ENCODE results near the gene MRAS. TPM values are rescaled to one million over a fixed set of nuclear protein-coding genes. Genes with fewer than 3 reads are reported as not detected.

Gene MRAS
- polyA plus RNA-seq, 3 donors: 6.2 to 13.2 (median 8.3) TPM

GRCh38 chr3:138381950-138382715 is 33.8 kb downstream of the MRAS start:
- Histone ChIP-seq H3K36me3 (replicated peaks in 1 of 2; ENCODE audit: control insufficient read depth in 1 of 2, insufficient read depth in 2 of 2, low read length in 2 of 2) (no peaks in the 10 kb centered on the region), H3K79me2 (ENCODE audit: insufficient read depth, low read length) (no peaks in the 10 kb centered on the region), H3K9me3 (replicated peaks in 1 of 2; ENCODE audit: control insufficient read depth in 1 of 2, insufficient read depth in 1 of 2, low read length in 2 of 2) (no peaks in the 10 kb centered on the region), H3K4me2 (replicated peaks; ENCODE audit: extremely low read depth, low read length, poor library complexity, severe bottlenecking) (no peak overlapping the region), H4K20me1 (ENCODE audit: insufficient read depth, low read length) (no peaks in the 10 kb centered on the region), H3K9ac (ENCODE audit: insufficient read depth, low read length, poor library complexity, severe bottlenecking) (no peak overlapping the region), H3K27ac (ENCODE audit: low read depth in 1 of 2, low read length in 2 of 2) (peak overlapping the region; percentile 9 to 69), H2AFZ (ENCODE audit: insufficient read depth, low read depth, low read length, poor library complexity, severe bottlenecking) (no peak overlapping the region), H3K4me1 (ENCODE audit: control insufficient read depth in 1 of 2, insufficient read depth in 2 of 2, low read length in 2 of 2) (peaks cover 13 to 17% of the 10 kb centered on the region in 2 donors), H3K27me3 (ENCODE audit: control insufficient read depth in 2 of 2, insufficient read depth in 2 of 2, low read length in 2 of 2) (no peaks in the 10 kb centered on the region), H3K4me3 (replicated peaks in 1 of 3; ENCODE audit: low read depth in 2 of 3, low read length in 3 of 3) (peak overlapping the region in 1 of 3 experiments; percentile 11)
- Mint-ChIP-seq H3K27ac (peak overlapping the region in 6 of 7 donors; percentile 60 to 86 (median 79)), H3K9me3 (no peaks in the 10 kb centered on the region), H3K4me1 (peaks cover 15% of the 10 kb centered on the region), H3K36me3 (no peaks in the 10 kb centered on the region), H3K27me3 (ENCODE audit: low read depth in 3 of 3) (peaks cover 0 to 4% (median 0%) of the 10 kb centered on the region in 3 donors), H3K4me3 (peak overlapping the region in 1 of 2 donors; percentile 8)
- intact Hi-C loops (cut with micrococcal nuclease): no loop called here
- DNase-seq: peak; percentile 59 to 91 (median 64)
- WGBS (ENCODE audit: insufficient coverage): no CpG with 5 or more reads among the region's 3 CpGs
- TF ChIP-seq CTCF (IDR thresholded peaks at IDR 0.05): no peak

DNA sequence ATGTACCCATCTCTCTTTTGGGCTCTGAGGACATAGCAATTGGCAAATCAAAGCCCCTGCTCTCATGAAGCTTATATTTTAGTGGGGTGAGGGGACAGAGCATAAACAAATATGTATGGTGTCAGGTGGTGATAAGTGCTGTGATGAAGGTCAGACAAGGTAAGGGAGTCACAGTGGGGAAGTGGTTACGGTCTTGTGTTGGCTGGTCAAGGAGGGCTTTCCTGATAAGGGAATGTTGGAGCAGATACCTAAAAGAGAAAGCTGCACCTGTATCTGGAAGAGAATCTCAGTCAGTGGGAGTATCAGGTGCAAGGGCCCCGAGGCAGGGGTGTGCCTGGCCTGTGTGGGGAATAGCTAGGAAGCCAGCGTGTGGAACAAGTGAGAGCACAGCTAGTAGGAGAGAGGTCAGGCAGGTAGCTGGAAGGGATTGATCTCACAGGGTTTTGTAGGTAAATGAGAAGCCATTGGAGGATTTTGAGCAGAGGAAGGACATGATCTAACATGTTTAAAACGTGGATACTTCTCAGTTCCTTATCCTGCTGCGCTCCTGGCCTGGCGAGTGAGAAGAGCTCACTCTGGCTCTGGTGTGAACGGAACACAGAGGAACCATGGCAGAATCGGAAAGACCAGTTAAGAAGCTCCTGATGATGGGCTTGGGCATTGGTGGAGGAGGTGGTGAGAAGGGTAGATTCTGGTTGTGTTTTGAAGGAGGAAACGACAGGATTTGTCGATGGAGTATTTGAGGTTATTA is 35.5 kb downstream of the MRAS start:
- no peak for TF ChIP-seq CTCF (IDR thresholded peaks at IDR 0.05)
- Mint-ChIP-seq H3K9me3 (no peaks in the 10 kb centered on the region), H3K36me3 (no peaks in the 10 kb centered on the region), H3K27ac (peak overlapping the region in 3 of 7 donors; percentile 4 to 22 (median 8)), H3K4me3 (no peak overlapping the region), H3K4me1 (peaks cover 15% of the 10 kb centered on the region), H3K27me3 (ENCODE audit: low read depth in 3 of 3) (peaks cover 0 to 6% (median 0%) of the 10 kb centered on the region in 3 donors)
- 82% methylated on average over 10 of the region's 10 CpGs for WGBS (ENCODE audit: insufficient coverage)
- peaks cover 13 to 17% of the 10 kb centered on the region in 2 donors for H3K4me1 ChIP-seq (ENCODE audit: control insufficient read depth in 1 of 2, insufficient read depth in 2 of 2, low read length in 2 of 2)
- no peak overlapping the region for H3K9ac ChIP-seq (ENCODE audit: insufficient read depth, low read length, poor library complexity, severe bottlenecking)
- no peaks in the 10 kb centered on the region for H3K27me3 ChIP-seq (ENCODE audit: control insufficient read depth in 2 of 2, insufficient read depth in 2 of 2, low read length in 2 of 2)
- H4K20me1 ChIP-seq (ENCODE audit: insufficient read depth, low read length): no peaks in the 10 kb centered on the region
- H3K36me3 ChIP-seq (replicated peaks in 1 of 2; ENCODE audit: control insufficient read depth in 1 of 2, insufficient read depth in 2 of 2, low read length in 2 of 2): no peaks in the 10 kb centered on the region
- DNase-seq: no peak
- H3K4me3 ChIP-seq (replicated peaks in 1 of 3; ENCODE audit: low read depth in 2 of 3, low read length in 3 of 3): no peak overlapping the region
- intact Hi-C loops (cut with micrococcal nuclease): no loop called here
- H3K27ac ChIP-seq (ENCODE audit: low read depth in 1 of 2, low read length in 2 of 2): no peak overlapping the region
- H2AFZ ChIP-seq (ENCODE audit: insufficient read depth, low read depth, low read length, poor library complexity, severe bottlenecking): no peak overlapping the region
- H3K4me2 ChIP-seq (replicated peaks; ENCODE audit: extremely low read depth, low read length, poor library complexity, severe bottlenecking): no peak overlapping the region
- H3K79me2 ChIP-seq (ENCODE audit: insufficient read depth, low read length): no peaks in the 10 kb centered on the region
- no peaks in the 10 kb centered on the region for H3K9me3 ChIP-seq (replicated peaks in 1 of 2; ENCODE audit: control insufficient read depth in 1 of 2, insufficient read depth in 1 of 2, low read length in 2 of 2)

All from CD14-positive monocyte (primary cell).